MM.1S (cell line): ENCODE measurements around the gene KDM4C.

Experiments used
- DNase-seq: peaks from one replicate; pipeline ENCODE4 v3.0.0-alpha.2; 2015
- H2AFZ ChIP-seq: fragments of 300-600 bp; sonication (generic); 2 replicates; pipeline ENCODE4 v1.6.0; 2016; ENCODE audit warnings: antibody characterized with exemption, low read length
- H3F3A ChIP-seq: fragments of 300-600 bp; sonication (generic); 2 replicates; pipeline ENCODE4 v1.6.1; 2016; ENCODE audit warnings: mild to moderate bottlenecking, antibody characterized with exemption, low read length, moderate library complexity, mixed read lengths; ENCODE audit not compliant: insufficient read depth
- H3K27ac ChIP-seq: fragments of 300-600 bp; sonication (generic); 2 replicates; pipeline ENCODE4 v1.5.1; 2016; ENCODE audit warnings: mild to moderate bottlenecking, low read length
- H3K27me3 ChIP-seq: fragments of 300-600 bp; sonication (generic); replicated peaks from 2 replicates; pipeline ENCODE4 v1.6.0; 2016; ENCODE audit warnings: low read length; ENCODE audit not compliant: insufficient read depth
- H3K36me3 ChIP-seq: fragments of 300-600 bp; sonication (generic); replicated peaks from 2 replicates; pipeline ENCODE4 v1.6.1; 2016; ENCODE audit warnings: mild to moderate bottlenecking, low read length, mixed read lengths; ENCODE audit not compliant: insufficient read depth
- H3K4me1 ChIP-seq: fragments of 300-600 bp; sonication (generic); 2 replicates; pipeline ENCODE4 v1.6.1; 2016; ENCODE audit warnings: low read length, mixed read lengths
- H3K4me2 ChIP-seq: fragments of 300-600 bp; sonication (generic); 2 replicates; pipeline ENCODE4 v1.6.0; 2016; ENCODE audit warnings: low read depth, low read length
- H3K4me3 ChIP-seq: fragments of 300-600 bp; sonication (generic); 2 replicates; pipeline ENCODE4 v1.5.1; 2016; ENCODE audit warnings: low read length, mixed read lengths
- H3K79me2 ChIP-seq: fragments of 300-600 bp; sonication (generic); 2 replicates; pipeline ENCODE4 v1.6.1; 2016; ENCODE audit warnings: mixed run types, low read length, mixed read lengths
- H3K9ac ChIP-seq: fragments of 300-600 bp; sonication (generic); 2 replicates; pipeline ENCODE4 v1.6.1; 2016; ENCODE audit warnings: low read length, mixed read lengths
- H3K9me2 ChIP-seq: fragments of 300-600 bp; sonication (generic); replicated peaks from 2 replicates; pipeline ENCODE4 v1.6.1; 2016; ENCODE audit warnings: mild to moderate bottlenecking, low read length, mixed read lengths; ENCODE audit not compliant: insufficient read depth
- H3K9me3 ChIP-seq: fragments of 300-600 bp; sonication (generic); replicated peaks from 2 replicates; pipeline ENCODE4 v1.6.1; 2016; ENCODE audit warnings: mild to moderate bottlenecking, low read length, mixed read lengths; ENCODE audit not compliant: insufficient read depth
- H4K20me1 ChIP-seq: fragments of 300-600 bp; sonication (generic); 2 replicates; pipeline ENCODE4 v1.6.1; 2016; ENCODE audit warnings: mild to moderate bottlenecking, low read length, moderate library complexity, mixed read lengths; ENCODE audit not compliant: insufficient read depth
- EZH2 ChIP-seq: fragments of 300-600 bp; sonication (generic); optimal IDR thresholded peaks from 2 replicates; pipeline ENCODE3; 2017; ENCODE audit warnings: low read depth, mild to moderate bottlenecking, antibody characterized with exemption, low read length, mixed read lengths
- EZH2phosphoT487 ChIP-seq: fragments of 300-600 bp; sonication (generic); IDR thresholded peaks from 2 replicates; pipeline ENCODE4 v1.6.1; 2018; ENCODE audit warnings: antibody characterized with exemption, low read length
- TF ChIP-seq, protein P1 (sequence below): fragments of 300-600 bp; sonication (generic); IDR thresholded peaks from 2 replicates; pipeline ENCODE4 v1.5.1; 2016; ENCODE audit warnings: antibody characterized with exemption, low read length, mixed read lengths

The KDM4C gene

DNA sequence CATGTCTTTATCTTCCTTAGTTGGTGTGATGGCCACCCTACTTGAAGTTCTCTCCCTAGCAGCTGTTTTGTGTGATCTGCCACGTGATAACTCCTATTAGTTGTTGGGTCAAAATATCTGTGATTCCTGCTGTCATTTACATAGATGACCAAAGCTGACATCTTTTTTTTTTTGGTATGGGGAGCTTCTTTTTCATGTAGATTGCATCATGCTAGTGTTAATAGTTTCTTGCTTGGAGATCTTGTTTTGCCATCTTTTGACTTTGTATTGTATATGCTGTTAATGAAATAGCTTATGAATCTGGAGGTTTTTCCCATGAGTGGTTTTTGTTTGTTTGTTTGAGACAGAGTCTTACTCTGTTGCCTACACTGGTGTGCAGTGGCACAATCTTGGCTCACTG, 243.8 kb downstream of the KDM4C start:
- TF ChIP-seq EZH2phosphoT487: no peak
- no peak for TF ChIP-seq EZH2
- TF ChIP-seq, protein P1, sequence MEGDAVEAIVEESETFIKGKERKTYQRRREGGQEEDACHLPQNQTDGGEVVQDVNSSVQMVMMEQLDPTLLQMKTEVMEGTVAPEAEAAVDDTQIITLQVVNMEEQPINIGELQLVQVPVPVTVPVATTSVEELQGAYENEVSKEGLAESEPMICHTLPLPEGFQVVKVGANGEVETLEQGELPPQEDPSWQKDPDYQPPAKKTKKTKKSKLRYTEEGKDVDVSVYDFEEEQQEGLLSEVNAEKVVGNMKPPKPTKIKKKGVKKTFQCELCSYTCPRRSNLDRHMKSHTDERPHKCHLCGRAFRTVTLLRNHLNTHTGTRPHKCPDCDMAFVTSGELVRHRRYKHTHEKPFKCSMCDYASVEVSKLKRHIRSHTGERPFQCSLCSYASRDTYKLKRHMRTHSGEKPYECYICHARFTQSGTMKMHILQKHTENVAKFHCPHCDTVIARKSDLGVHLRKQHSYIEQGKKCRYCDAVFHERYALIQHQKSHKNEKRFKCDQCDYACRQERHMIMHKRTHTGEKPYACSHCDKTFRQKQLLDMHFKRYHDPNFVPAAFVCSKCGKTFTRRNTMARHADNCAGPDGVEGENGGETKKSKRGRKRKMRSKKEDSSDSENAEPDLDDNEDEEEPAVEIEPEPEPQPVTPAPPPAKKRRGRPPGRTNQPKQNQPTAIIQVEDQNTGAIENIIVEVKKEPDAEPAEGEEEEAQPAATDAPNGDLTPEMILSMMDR: no peak
- H2AFZ ChIP-seq: no peak overlapping the region
- H3K9me3 ChIP-seq: no peaks in the 10 kb centered on the region
- H3K4me3 ChIP-seq: no peak overlapping the region
- no peaks in the 10 kb centered on the region for H4K20me1 ChIP-seq
- H3K9ac ChIP-seq: no peak overlapping the region
- no peaks in the 10 kb centered on the region for H3K4me1 ChIP-seq
- H3K4me2 ChIP-seq: no peak overlapping the region
- no peak for DNase-seq
- no peaks in the 10 kb centered on the region for H3K79me2 ChIP-seq
- no peaks in the 10 kb centered on the region for H3F3A ChIP-seq
- H3K27ac ChIP-seq: no peak overlapping the region
- no peaks in the 10 kb centered on the region for H3K27me3 ChIP-seq
- H3K36me3 ChIP-seq: no peaks in the 10 kb centered on the region
- H3K9me2 ChIP-seq: no peaks in the 10 kb centered on the region

DNA sequence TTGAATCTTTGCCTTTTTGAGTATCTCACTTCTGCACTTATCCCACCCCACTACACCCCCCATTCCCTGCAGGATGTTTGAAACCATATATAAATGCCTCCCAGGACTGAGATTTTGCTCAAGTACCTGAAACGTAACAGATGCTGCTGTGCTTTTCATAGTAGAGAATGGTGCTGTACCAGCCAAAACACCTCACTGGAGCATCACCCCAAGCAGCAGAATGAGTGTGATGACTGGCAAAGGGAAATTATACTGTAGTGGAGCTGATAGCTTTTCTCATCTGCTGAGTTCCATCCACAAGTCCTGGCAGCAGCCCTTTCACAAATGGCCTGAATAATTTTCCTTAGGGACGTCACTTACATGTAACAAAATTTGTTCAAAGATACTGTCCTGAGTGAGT, 246.1 kb downstream of the KDM4C start:
- Histone ChIP-seq H3K4me2 (no peak overlapping the region), H3K27me3 (no peaks in the 10 kb centered on the region), H3K36me3 (no peaks in the 10 kb centered on the region), H3K4me3 (no peak overlapping the region), H2AFZ (no peak overlapping the region), H3K9me2 (no peaks in the 10 kb centered on the region), H3K79me2 (no peaks in the 10 kb centered on the region), H3K9me3 (no peaks in the 10 kb centered on the region), H4K20me1 (no peaks in the 10 kb centered on the region), H3K27ac (no peak overlapping the region), H3K4me1 (no peaks in the 10 kb centered on the region), H3K9ac (no peak overlapping the region), H3F3A (no peaks in the 10 kb centered on the region)
- DNase-seq: no peak
- TF ChIP-seq, protein P1: no peak
- no peak for TF ChIP-seq EZH2
- no peak for TF ChIP-seq EZH2phosphoT487

DNA sequence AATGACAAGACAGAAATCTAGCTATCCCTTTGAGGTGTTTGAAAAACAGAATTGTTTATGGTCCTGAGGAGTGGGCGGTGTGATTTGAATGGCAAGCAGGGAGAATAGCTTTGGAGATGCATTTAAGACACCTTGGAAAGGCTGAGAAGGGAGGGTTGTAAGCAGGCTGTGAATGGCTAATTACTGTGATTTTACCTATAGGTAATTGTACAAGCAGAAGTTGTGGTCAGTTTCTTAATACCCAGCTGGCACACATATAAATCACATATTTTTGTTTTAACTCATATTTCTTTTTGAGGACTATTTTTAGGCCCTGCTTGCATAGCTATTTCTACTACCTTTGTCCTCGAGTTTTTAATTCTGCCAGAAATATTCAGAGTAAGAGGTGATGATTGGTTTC, 248.6 kb downstream of the KDM4C start:
- Histone ChIP-seq H3K4me2 (no peak overlapping the region), H3K9me3 (no peaks in the 10 kb centered on the region), H4K20me1 (no peaks in the 10 kb centered on the region), H3K4me3 (no peak overlapping the region), H3K36me3 (no peaks in the 10 kb centered on the region), H2AFZ (no peak overlapping the region), H3K4me1 (no peaks in the 10 kb centered on the region), H3K9me2 (no peaks in the 10 kb centered on the region), H3K27ac (no peak overlapping the region), H3K9ac (no peak overlapping the region), H3F3A (no peaks in the 10 kb centered on the region), H3K27me3 (no peaks in the 10 kb centered on the region), H3K79me2 (no peaks in the 10 kb centered on the region)
- TF ChIP-seq EZH2 (no peak), EZH2phosphoT487 (no peak)
- TF ChIP-seq, protein P1: no peak
- DNase-seq: no peak
